HG02678 (cell line): ENCODE measurements around the gene EXOC4.
"Not testable (repeated sequence)": the region's sequence is repeated elsewhere in the genome, so short reads cannot be mapped to it uniquely, and the experiment has no call there.

ENCODE experiments used
- ATAC-seq: cut with Tn5 transposase; IDR thresholded peaks from one replicate; pipeline ENCODE4 v1.9.1; 2021; ENCODE audit warnings: mild to moderate bottlenecking, moderate library complexity; ENCODE audit not compliant: unreplicated experiment

EXOC4 gene

GRCh38 chr7:133906553-133906952 is 653.7 kb downstream of the EXOC4 start:
- ATAC-seq: not testable (repeated sequence)

- ATAC-seq: no peak
Measured at GRCh38 chr7:133910761-133911160, 657.9 kb downstream of the EXOC4 start.

- ATAC-seq: no peak
Measured at GRCh38 chr7:133911724-133912123, 658.8 kb downstream of the EXOC4 start.

GRCh38 chr7:133912916-133913697 is 660.2 kb downstream of the EXOC4 start:
- ATAC-seq: no peak

DNA sequence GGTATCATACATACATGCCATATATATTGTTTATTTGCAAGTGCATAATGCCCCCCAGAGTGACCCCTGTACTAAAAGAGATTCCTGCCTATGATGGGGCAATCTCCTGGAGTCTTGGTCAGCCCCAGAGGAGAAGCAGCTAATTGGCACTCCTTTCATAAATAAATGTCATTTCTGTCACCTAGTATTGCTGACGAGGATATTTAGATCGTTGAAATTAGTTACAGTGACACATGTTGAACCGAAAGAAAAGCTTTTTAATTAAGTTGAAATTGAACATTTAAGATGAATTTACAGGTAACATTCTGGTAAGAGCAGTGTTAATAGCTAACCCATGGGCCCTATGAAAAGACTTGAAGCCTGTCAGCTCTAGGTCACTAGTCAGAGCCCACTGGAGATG is 663.7 kb downstream of the EXOC4 start:
- no peak for ATAC-seq

GRCh38 chr7:133919810-133920209 is 666.9 kb downstream of the EXOC4 start:
- no peak for ATAC-seq

GRCh38 chr7:133921635-133922182 is 668.8 kb downstream of the EXOC4 start:
- no peak for ATAC-seq

DNA sequence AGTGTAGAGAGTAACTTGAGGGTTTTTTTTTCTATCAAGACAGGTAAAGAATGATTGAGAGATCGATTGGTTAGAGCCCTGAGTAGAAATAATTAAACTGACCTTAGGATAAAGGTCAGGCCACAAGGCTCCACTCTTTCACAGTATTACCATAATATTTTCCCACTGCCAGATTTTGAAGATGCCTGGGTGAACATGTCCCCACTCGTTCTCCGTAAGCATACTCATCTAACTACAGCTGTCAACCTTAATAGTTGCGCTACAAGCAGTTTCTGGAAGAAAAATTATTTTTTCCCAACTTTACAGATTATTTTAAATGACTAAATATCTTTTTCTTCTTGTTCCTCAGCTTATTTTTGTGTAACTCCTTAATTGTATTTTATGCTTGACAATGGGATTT is 671.1 kb downstream of the EXOC4 start:
- ATAC-seq: no peak

DNA sequence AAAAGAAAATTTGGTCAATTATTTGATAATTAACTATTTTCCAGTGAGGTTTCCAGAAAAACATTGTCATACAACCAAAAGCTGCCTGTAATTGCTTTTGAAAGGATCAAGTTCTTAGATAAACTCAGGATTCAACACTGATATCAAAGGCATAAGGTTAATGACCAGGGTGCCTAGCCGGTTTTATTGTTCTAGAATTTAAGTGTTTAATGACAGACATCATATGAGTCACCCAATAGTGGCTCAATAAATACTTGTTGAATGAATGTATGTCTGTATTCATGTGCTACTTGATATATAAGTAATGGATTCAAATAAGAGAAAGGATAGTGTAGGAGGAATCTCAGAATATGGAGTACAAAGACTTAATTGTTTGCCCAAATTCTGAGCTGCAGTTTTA is 678.2 kb downstream of the EXOC4 start:
- no peak for ATAC-seq

GRCh38 chr7:133932591-133932990 is 679.7 kb downstream of the EXOC4 start:
- ATAC-seq: no peak

GRCh38 chr7:133934262-133934976 is 681.5 kb downstream of the EXOC4 start:
- ATAC-seq: no peak

DNA sequence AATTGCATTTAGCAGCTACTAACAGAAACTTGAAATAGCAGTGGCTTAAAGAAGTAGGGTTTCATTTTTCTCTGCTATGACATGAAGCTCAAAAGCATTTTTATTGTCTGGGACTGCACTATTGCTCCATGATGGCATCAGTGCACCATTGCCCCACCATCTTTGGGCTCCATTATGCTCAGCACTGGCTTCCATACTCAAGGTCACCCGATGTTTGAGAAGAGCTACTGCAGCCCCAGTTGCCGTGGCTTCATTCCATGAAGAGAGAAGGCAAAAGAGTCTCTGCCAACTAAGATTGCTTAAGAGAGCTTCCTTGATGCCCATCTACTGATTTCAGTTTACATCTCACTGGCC is 682.1 kb downstream of the EXOC4 start:
- no peak for ATAC-seq

DNA sequence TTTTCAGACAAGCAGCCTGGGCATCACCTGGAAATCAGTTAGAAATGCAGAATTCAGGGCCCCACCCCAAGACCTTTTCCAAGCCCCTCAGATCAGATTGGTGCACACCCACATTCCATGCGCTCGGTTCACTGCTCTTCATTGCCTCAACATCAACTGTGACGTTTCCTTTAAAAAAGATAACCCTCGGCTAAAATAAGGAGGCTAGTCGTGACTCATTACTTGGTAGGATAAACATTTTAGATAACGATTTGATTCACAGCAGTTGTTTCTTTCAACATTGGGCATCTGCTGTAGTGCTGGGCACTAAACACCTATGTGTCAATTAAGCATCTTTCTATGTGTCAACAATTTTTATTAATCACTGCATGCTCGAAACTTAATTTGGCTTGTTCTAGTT is 683.2 kb downstream of the EXOC4 start:
- ATAC-seq: no peak

GRCh38 chr7:133937786-133938185 is 684.9 kb downstream of the EXOC4 start:
- no peak for ATAC-seq

GRCh38 chr7:133940368-133940767 is 687.5 kb downstream of the EXOC4 start:
- no peak for ATAC-seq

DNA sequence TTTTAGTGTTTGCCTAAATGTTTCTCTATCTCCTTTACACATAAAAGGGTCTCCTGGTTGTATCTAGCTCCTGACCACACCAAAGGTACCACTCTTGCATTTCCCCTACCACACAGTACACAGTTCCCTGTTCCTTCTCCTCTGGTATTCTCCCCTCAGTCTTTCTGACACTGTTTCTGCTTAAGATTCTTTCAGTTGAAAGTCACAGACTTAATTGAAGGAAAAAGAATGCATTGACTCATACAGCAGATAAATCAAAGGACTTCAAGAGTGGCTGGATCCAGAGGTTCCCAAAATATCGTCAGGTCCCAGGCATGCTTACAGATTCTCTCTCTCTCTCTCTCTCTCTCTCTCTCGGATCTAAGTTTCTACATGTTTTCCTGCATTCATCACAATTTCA is 688.6 kb downstream of the EXOC4 start:
- no peak for ATAC-seq

GRCh38 chr7:133945497-133945896 is 692.6 kb downstream of the EXOC4 start:
- no peak for ATAC-seq

DNA sequence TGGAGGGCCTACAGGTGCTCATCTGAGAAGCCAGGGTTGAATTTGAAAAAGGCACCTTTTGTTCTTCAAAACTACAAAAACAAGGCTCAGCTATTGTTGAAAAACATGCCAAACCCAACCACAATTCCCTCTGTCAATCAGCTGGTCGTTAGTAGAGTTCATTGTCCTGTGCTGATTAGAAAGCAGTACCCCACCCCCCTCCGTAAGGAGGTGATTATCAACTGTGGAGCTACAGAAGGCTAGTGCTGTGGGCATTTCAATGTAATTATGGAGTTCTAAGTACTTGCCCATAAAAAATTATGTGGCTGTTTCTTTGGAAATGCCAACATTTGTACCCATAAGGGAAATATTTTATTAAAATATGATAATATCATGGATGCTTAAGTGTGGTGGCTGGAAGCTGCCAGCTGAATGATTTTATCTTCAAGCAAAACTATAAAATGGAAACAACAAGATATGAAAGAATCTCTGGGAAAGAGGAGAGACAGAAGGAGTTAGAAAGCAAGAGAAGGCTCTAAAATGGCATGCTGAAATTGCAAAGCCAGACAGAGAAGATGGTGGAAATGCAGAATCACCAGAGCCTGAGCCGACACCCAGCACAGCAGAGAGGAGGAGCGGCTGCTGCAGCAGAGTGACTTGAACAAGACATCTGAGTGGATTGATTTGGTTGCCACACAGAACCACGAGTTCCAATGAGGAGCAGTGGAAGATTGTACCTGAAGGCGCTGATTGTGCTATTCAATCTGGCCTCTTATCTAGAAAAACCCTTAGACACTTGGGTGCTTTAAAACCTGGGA is 694.8 kb downstream of the EXOC4 start:
- ATAC-seq: no peak

DNA sequence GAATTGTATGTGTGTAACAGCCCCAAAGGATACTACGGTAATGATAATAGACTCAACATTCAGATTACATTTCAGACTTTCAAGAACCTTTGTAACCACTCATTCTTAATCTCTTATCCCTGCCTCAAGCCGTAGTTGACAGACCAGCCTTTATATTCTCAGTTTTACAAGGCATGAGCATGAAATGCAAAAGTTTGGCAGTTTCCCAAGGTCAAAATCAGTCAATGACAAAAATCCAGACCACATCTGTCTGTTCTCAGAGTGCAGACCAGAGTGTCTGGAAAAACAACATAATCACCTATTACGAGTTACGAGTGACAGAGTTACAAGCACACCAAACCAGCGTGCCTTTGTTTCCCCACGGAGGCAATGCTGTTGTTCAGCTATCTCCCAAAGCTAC is 695.7 kb downstream of the EXOC4 start:
- no peak for ATAC-seq

GRCh38 chr7:133950855-133951254 is 698.0 kb downstream of the EXOC4 start:
- ATAC-seq: no peak

DNA sequence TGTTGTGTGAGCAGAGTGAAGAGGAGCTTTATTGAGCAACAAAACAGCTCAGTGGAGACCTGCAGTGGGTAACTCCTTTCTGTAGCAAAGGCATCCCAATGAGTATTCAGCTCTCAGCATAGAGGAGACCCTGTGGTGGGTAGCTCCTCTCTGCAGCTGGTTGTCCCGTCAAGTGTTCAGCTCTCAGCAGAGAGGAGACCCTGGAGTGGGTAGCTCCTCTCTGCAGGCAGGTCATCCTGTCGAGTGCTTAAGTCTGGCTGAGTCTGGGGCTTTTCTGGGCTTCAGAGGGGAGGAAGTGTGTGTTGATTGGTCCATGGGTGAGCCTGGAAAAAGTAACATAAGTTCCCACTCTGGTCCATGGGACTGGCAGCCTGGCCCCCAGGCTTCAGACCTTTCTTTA is 702.3 kb downstream of the EXOC4 start:
- ATAC-seq: no peak
